ENCODE measurements around the gene G3BP1. TPM values are rescaled to one million over a fixed set of nuclear protein-coding genes. Genes with fewer than 3 reads are reported as not detected.
"Not testable (repeated sequence)": the region's sequence is repeated elsewhere in the genome, so short reads cannot be mapped to it uniquely, and the experiment has no call there.

The G3BP1 gene
- total RNA-seq, 1 experiment from 2014 or later, result 400 TPM

- ChIA-PET CTCF (no interaction called here), POLR2A (interaction anchor here (0.5 kb wide), 1 partner anchor 222 kb away, joined by 3 read pairs; no protein-coding TSS in a partner anchor)
- Mint-ChIP-seq H3K36me3 (peaks cover 16% of the 10 kb centered on the region), H3K27me3 (ENCODE audit: low read depth) (peaks cover 8% of the 10 kb centered on the region), H3K4me3 (no peak overlapping the region), H3K9me3 (peaks cover 20% of the 10 kb centered on the region), H3K4me1 (peaks cover 15% of the 10 kb centered on the region), H3K27ac (no peak overlapping the region)
- no peak for ATAC-seq
- DNase-seq (ENCODE audit: low spot score), result no peak
- no peak for TF ChIP-seq HMGA2 (CRISPR knock-in tag; IDR thresholded peaks at IDR 0.05)
- TF ChIP-seq ZNF423 (CRISPR knock-in tag; IDR thresholded peaks at IDR 0.05), result no peak
- TF ChIP-seq, protein P1, sequence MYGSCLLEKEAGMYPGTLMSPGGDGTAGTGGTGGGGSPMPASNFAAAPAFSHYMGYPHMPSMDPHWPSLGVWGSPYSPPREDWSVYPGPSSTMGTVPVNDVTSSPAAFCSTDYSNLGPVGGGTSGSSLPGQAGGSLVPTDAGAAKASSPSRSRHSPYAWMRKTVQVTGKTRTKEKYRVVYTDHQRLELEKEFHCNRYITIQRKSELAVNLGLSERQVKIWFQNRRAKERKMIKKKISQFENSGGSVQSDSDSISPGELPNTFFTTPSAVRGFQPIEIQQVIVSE (CRISPR knock-in tag; IDR thresholded peaks at IDR 0.05; ENCODE audit: borderline replicate concordance), result no peak
- TF ChIP-seq ETV6 (CRISPR knock-in tag; IDR thresholded peaks at IDR 0.05), result no peak
- TF ChIP-seq, protein P2, sequence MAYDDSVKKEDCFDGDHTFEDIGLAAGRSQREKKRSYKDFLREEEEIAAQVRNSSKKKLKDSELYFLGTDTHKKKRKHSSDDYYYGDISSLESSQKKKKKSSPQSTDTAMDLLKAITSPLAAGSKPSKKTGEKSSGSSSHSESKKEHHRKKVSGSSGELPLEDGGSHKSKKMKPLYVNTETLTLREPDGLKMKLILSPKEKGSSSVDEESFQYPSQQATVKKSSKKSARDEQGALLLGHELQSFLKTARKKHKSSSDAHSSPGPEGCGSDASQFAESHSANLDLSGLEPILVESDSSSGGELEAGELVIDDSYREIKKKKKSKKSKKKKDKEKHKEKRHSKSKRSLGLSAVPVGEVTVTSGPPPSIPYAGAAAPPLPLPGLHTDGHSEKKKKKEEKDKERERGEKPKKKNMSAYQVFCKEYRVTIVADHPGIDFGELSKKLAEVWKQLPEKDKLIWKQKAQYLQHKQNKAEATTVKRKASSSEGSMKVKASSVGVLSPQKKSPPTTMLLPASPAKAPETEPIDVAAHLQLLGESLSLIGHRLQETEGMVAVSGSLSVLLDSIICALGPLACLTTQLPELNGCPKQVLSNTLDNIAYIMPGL (CRISPR knock-in tag; IDR thresholded peaks at IDR 0.05), result no peak
- no peak for TF ChIP-seq OVOL2 (CRISPR knock-in tag; IDR thresholded peaks at IDR 0.05; ENCODE audit: borderline replicate concordance)
- TF ChIP-seq ZNF232 (CRISPR knock-in tag; IDR thresholded peaks at IDR 0.05), result no peak
- TF ChIP-seq MYBL2 (CRISPR knock-in tag; IDR thresholded peaks at IDR 0.05), result no peak
- TF ChIP-seq TP53 (CRISPR knock-in tag; IDR thresholded peaks at IDR 0.05), result no peak
- no peak for TF ChIP-seq NR1H2 (CRISPR knock-in tag; IDR thresholded peaks at IDR 0.05)
- no peak for TF ChIP-seq NFE2L1 (CRISPR knock-in tag; IDR thresholded peaks at IDR 0.05)
- TF ChIP-seq AR (CRISPR knock-in tag; IDR thresholded peaks at IDR 0.05), result no peak
- TF ChIP-seq ZNF121 (CRISPR knock-in tag; IDR thresholded peaks at IDR 0.05), result no peak
- TF ChIP-seq CREM (CRISPR knock-in tag; IDR thresholded peaks at IDR 0.05), result no peak
- TF ChIP-seq GTF2I (CRISPR knock-in tag; conservative IDR thresholded peaks at IDR 0.05), result no peak
- TF ChIP-seq, protein P3, sequence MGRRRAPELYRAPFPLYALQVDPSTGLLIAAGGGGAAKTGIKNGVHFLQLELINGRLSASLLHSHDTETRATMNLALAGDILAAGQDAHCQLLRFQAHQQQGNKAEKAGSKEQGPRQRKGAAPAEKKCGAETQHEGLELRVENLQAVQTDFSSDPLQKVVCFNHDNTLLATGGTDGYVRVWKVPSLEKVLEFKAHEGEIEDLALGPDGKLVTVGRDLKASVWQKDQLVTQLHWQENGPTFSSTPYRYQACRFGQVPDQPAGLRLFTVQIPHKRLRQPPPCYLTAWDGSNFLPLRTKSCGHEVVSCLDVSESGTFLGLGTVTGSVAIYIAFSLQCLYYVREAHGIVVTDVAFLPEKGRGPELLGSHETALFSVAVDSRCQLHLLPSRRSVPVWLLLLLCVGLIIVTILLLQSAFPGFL (CRISPR knock-in tag; IDR thresholded peaks at IDR 0.05; ENCODE audit: borderline replicate concordance), result no peak
- TF ChIP-seq USF2 (CRISPR knock-in tag; IDR thresholded peaks at IDR 0.05), result no peak
Observed at GRCh38 chr5:151724360-151724759, 47.4 kb upstream of the G3BP1 start.

DNA sequence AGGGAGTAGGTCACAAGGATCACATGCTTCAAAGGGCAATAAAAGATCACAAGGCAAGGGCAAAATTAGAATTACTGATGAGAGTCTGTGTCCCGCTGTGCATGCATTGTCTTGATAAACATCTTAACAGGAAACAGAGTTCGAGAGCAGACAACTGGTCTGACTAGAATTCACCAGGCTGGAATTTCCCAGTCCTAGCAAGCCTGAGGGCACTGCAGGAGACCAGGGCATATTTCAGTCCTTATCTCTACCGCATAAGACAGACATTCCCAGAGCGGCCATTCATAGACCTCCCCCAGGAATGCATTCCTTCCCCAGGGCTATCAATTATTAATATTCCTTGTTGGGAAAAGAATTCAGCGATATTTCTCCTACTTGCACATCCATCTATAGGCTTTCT, 42.2 kb upstream of the G3BP1 start:
- DNase-seq (ENCODE audit: low spot score); H3K4me3 Mint-ChIP-seq; CTCF ChIA-PET; H3K27ac Mint-ChIP-seq; H3K27me3 Mint-ChIP-seq (ENCODE audit: low read depth); H3K4me1 Mint-ChIP-seq; ATAC-seq; POLR2A ChIA-PET: not testable (repeated sequence)
- peaks cover 23% of the 10 kb centered on the region for H3K9me3 Mint-ChIP-seq
- H3K36me3 Mint-ChIP-seq, result peaks cover 26% of the 10 kb centered on the region

DNA sequence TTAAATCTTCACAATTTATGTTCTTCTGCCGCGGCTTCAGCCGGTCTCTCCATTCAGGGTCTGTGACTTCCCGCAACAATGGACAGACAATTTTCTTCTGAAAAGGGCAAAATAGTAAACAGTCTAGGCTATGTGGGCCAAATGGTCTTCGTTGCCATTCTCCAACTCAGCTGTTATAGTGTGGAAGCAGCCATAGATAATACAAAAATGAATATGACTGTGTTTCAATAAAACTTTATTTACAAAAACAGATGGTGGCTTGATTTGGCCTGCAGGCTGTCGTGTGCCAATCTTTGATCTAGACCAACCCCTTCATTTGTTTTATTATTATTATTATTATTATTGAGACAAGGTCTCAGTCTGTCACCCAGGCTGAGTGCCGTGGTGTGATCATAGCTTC, 41.4 kb upstream of the G3BP1 start:
- peaks cover 7% of the 10 kb centered on the region for H3K27me3 Mint-ChIP-seq (ENCODE audit: low read depth)
- ChIA-PET CTCF (no interaction called here), POLR2A (no interaction called here)
- DNase-seq (ENCODE audit: low spot score), result no peak
- H3K4me1 Mint-ChIP-seq, result peaks cover 9% of the 10 kb centered on the region
- no peak overlapping the region for H3K4me3 Mint-ChIP-seq
- H3K27ac Mint-ChIP-seq, result no peak overlapping the region
- peaks cover 26% of the 10 kb centered on the region for H3K36me3 Mint-ChIP-seq
- no peak for ATAC-seq
- peaks cover 23% of the 10 kb centered on the region for H3K9me3 Mint-ChIP-seq
- no peak for TF ChIP-seq TEAD1 (CRISPR knock-in tag; IDR thresholded peaks at IDR 0.05)
- TF ChIP-seq RELA (CRISPR knock-in tag; IDR thresholded peaks at IDR 0.05; ENCODE audit: borderline replicate concordance), result no peak
- TF ChIP-seq SP1 (CRISPR knock-in tag; conservative IDR thresholded peaks at IDR 0.05), result no peak
- TF ChIP-seq NFATC4 (CRISPR knock-in tag; IDR thresholded peaks at IDR 0.05), result no peak
- no peak for TF ChIP-seq ZNF263 (CRISPR knock-in tag; IDR thresholded peaks at IDR 0.05; ENCODE audit: low read depth)
- TF ChIP-seq SMAD3 (CRISPR knock-in tag; IDR thresholded peaks at IDR 0.05; ENCODE audit: borderline replicate concordance), result no peak
- TF ChIP-seq, protein P4, sequence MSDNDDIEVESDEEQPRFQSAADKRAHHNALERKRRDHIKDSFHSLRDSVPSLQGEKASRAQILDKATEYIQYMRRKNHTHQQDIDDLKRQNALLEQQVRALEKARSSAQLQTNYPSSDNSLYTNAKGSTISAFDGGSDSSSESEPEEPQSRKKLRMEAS (CRISPR knock-in tag; IDR thresholded peaks at IDR 0.05), result no peak
- no peak for TF ChIP-seq ETV6 (CRISPR knock-in tag; IDR thresholded peaks at IDR 0.05)
- no peak for TF ChIP-seq USF2 (CRISPR knock-in tag; IDR thresholded peaks at IDR 0.05)
- no peak for TF ChIP-seq CBFB (CRISPR knock-in tag; IDR thresholded peaks at IDR 0.05; ENCODE audit: low read depth)
- TF ChIP-seq CREM (CRISPR knock-in tag; IDR thresholded peaks at IDR 0.05), result no peak
- TF ChIP-seq JAZF1 (CRISPR knock-in tag; IDR thresholded peaks at IDR 0.05), result no peak

Measured in WTC11 (cell line).